ENCODE measurements around the gene FYB1. TPM values are rescaled to one million over a fixed set of nuclear protein-coding genes. Genes with fewer than 3 reads are reported as not detected.
"Not testable (repeated sequence)": the region's sequence is repeated elsewhere in the genome, so short reads cannot be mapped to it uniquely, and the experiment has no call there.

FYB1 gene
- total RNA-seq, 2 experiments from 2014 or later = 0.16 TPM; not detected in 1

GRCh38 chr5:39186289-39186688 lies 33.1 kb downstream of the FYB1 start:
- H3K4me3 ChIP-seq (ENCODE audit: low read depth, low read length, poor library complexity, severe bottlenecking) = no peak overlapping the region
- BruUV-seq (replicated peaks) = no TSS peak
- intact Hi-C loops (cut with micrococcal nuclease; ENCODE audit: unreplicated experiment) = no loop called here
- H2AFZ ChIP-seq (ENCODE audit: low read length) = no peak overlapping the region
- no peaks in the 10 kb centered on the region for H3K36me3 ChIP-seq (ENCODE audit: insufficient read depth, low read length)
- H3K4me2 ChIP-seq (ENCODE audit: low read length) = no peak overlapping the region
- H3K79me2 ChIP-seq (ENCODE audit: insufficient read depth, low read depth, low read length) = no peaks in the 10 kb centered on the region
- ChIA-PET POLR2A (no interaction called here), CTCF (ENCODE audit: unreplicated experiment) (interaction anchor here (0.6 kb wide), 1 partner anchor 206 kb away, joined by 3 read pairs; no protein-coding TSS in a partner anchor)
- H3K27ac ChIP-seq (ENCODE audit: low read depth, low read length, poor library complexity, severe bottlenecking) = no peak overlapping the region
- H3K9me2 ChIP-seq (ENCODE audit: insufficient read depth, low read length) = no peaks in the 10 kb centered on the region
- no peaks in the 10 kb centered on the region for H3K9me3 ChIP-seq (ENCODE audit: low read length)
- TF ChIP-seq EZH2phosphoT487 (IDR thresholded peaks at IDR 0.05; ENCODE audit: borderline replicate concordance, low read depth, low read length) (no peak), CTCF (conservative IDR thresholded peaks at IDR 0.05; ENCODE audit: low read length) (no peak)
- no peak for DNase-seq (ENCODE audit: low spot score)
- H4K20me1 ChIP-seq (ENCODE audit: insufficient read depth, low read length) = no peaks in the 10 kb centered on the region
- H3K4me1 ChIP-seq (ENCODE audit: insufficient read depth, low read length, poor library complexity, severe bottlenecking) = no peaks in the 10 kb centered on the region

- Histone ChIP-seq H3K4me2 (ENCODE audit: low read length) (no peak overlapping the region), H3K9me2 (ENCODE audit: insufficient read depth, low read length) (no peaks in the 10 kb centered on the region), H3K36me3 (ENCODE audit: insufficient read depth, low read length) (no peaks in the 10 kb centered on the region), H3K79me2 (ENCODE audit: insufficient read depth, low read depth, low read length) (no peaks in the 10 kb centered on the region), H3K9me3 (ENCODE audit: low read length) (no peaks in the 10 kb centered on the region), H3K27ac (ENCODE audit: low read depth, low read length, poor library complexity, severe bottlenecking) (no peak overlapping the region), H2AFZ (ENCODE audit: low read length) (no peak overlapping the region), H3K4me3 (ENCODE audit: low read depth, low read length, poor library complexity, severe bottlenecking) (no peak overlapping the region), H4K20me1 (ENCODE audit: insufficient read depth, low read length) (no peaks in the 10 kb centered on the region), H3K4me1 (ENCODE audit: insufficient read depth, low read length, poor library complexity, severe bottlenecking) (no peaks in the 10 kb centered on the region)
- intact Hi-C loops (cut with micrococcal nuclease; ENCODE audit: unreplicated experiment) = no loop called here
- ChIA-PET POLR2A (interaction anchor here (0.6 to 0.9 kb wide), 2 partner anchors 10 to 15 kb away, joined by 3 to 6 read pairs; no protein-coding TSS in a partner anchor), CTCF (ENCODE audit: unreplicated experiment) (interaction anchor here (0.6 kb wide), 1 partner anchor 206 kb away, joined by 3 read pairs; no protein-coding TSS in a partner anchor)
- BruUV-seq (replicated peaks) = no TSS peak
- DNase-seq (ENCODE audit: low spot score) = no peak
- TF ChIP-seq EZH2phosphoT487 (IDR thresholded peaks at IDR 0.05; ENCODE audit: borderline replicate concordance, low read depth, low read length) (no peak), CTCF (conservative IDR thresholded peaks at IDR 0.05; ENCODE audit: low read length) (no peak)
These were observed 33.6 kb downstream of the FYB1 start for GRCh38 chr5:39185761-39186160.

GRCh38 chr5:39179561-39179960 lies 39.8 kb downstream of the FYB1 start:
- H3K36me3 ChIP-seq (ENCODE audit: insufficient read depth, low read length); CTCF ChIA-PET (ENCODE audit: unreplicated experiment); H3K4me3 ChIP-seq (ENCODE audit: low read depth, low read length, poor library complexity, severe bottlenecking); DNase-seq (ENCODE audit: low spot score); H3K9me2 ChIP-seq (ENCODE audit: insufficient read depth, low read length); intact Hi-C loops (cut with micrococcal nuclease; ENCODE audit: unreplicated experiment); H4K20me1 ChIP-seq (ENCODE audit: insufficient read depth, low read length); H2AFZ ChIP-seq (ENCODE audit: low read length); H3K9me3 ChIP-seq (ENCODE audit: low read length); H3K79me2 ChIP-seq (ENCODE audit: insufficient read depth, low read depth, low read length); BruUV-seq (replicated peaks); H3K4me2 ChIP-seq (ENCODE audit: low read length); POLR2A ChIA-PET; H3K4me1 ChIP-seq (ENCODE audit: insufficient read depth, low read length, poor library complexity, severe bottlenecking); H3K27ac ChIP-seq (ENCODE audit: low read depth, low read length, poor library complexity, severe bottlenecking): not testable (repeated sequence)
